Dermis lymphatic vessel endothelial cell (primary cell): Measurements from ENCODE around the gene TM9SF4. TPM values are rescaled to one million over a fixed set of nuclear protein-coding genes. Genes with fewer than 3 reads are reported as not detected.

Experiments
- total RNA-seq: library from RNA; depleted of rRNA; stranded (reverse); fragments of >200 nt; gene quantifications from 2 replicates; pipeline ENCODE4 v1.2.1, GENCODE V29; 2014

TM9SF4 gene
- total RNA-seq: 22.2 and 24.9 TPM in 2 replicates

GRCh38 chr20:32109392-32110172, at the start of gene TM9SF4:
TM9SF4 (plus strand) TSS chr20:32109714; CDS start chr20:32109741, 27 bp downstream.

GRCh38 chr20:32207626-32208498, 98.3 kb downstream of the TM9SF4 start, which contains the start of the genes PLAGL2 and POFUT1:
PLAGL2 (minus strand) TSS chr20:32207743; CDS start chr20:32202178, 5,565 bp downstream.
POFUT1 (plus strand) TSS chr20:32207880; CDS start chr20:32207942, 62 bp downstream.

Other genes starting within 250 kb of the TM9SF4 start
- gene DUSP15, start 239.2 kb upstream of the TM9SF4 start, total RNA-seq: 0.76 and 1.3 TPM in 2 replicates
- 0.22 and 0.26 TPM in 2 replicates for gene TTLL9, start 239.1 kb upstream of the TM9SF4 start, total RNA-seq
- 5.2 TPM in 2 replicates for gene PDRG1, start 157.7 kb upstream of the TM9SF4 start, total RNA-seq
- under 0.01 TPM in 1 of 2 replicates, not detected in the other for gene XKR7, start 141.6 kb upstream of the TM9SF4 start, total RNA-seq
- gene CCM2L, start 99.3 kb upstream of the TM9SF4 start, total RNA-seq: 19.3 and 23.8 TPM in 2 replicates
- under 0.01 TPM in 1 of 2 replicates, not detected in the other for gene HCK, start 57.5 kb upstream of the TM9SF4 start, total RNA-seq
- 2.2 and 2.4 TPM in 2 replicates for gene PLAGL2, start 98.0 kb downstream of the TM9SF4 start, total RNA-seq
- 33.6 and 34.9 TPM in 2 replicates for gene POFUT1, start 98.2 kb downstream of the TM9SF4 start, total RNA-seq
- 26.1 and 37.0 TPM in 2 replicates for gene KIF3B, start 167.9 kb downstream of the TM9SF4 start, total RNA-seq
- 39.1 and 39.3 TPM in 2 replicates for gene ASXL1, start 248.6 kb downstream of the TM9SF4 start, total RNA-seq